SK-N-MC (cell line): ENCODE data around the gene NEK9.
A peak's percentile ranks its signal among the peaks of the same experiment; 100 is the strongest.

Experiments
- EZH2 ChIP-seq: fragments of 200-600 bp; sonication (generic); IDR thresholded peaks from one replicate; pipeline ENCODE4 v1.6.1; 2017; ENCODE audit warnings: antibody characterized with exemption
- FOXP2 ChIP-seq: optimal IDR thresholded peaks from 2 replicates; pipeline ENCODE3; 2011; ENCODE audit warnings: mild to moderate bottlenecking, moderate library complexity; ENCODE audit not compliant: insufficient read depth; ENCODE audit errors: extremely low read length, control extremely low read depth
- POLR2AphosphoS5 ChIP-seq: IDR thresholded peaks from 2 replicates; pipeline ENCODE4 v1.6.1; 2012; ENCODE audit warnings: mild to moderate bottlenecking, low read depth, low read length, borderline replicate concordance

DNA sequence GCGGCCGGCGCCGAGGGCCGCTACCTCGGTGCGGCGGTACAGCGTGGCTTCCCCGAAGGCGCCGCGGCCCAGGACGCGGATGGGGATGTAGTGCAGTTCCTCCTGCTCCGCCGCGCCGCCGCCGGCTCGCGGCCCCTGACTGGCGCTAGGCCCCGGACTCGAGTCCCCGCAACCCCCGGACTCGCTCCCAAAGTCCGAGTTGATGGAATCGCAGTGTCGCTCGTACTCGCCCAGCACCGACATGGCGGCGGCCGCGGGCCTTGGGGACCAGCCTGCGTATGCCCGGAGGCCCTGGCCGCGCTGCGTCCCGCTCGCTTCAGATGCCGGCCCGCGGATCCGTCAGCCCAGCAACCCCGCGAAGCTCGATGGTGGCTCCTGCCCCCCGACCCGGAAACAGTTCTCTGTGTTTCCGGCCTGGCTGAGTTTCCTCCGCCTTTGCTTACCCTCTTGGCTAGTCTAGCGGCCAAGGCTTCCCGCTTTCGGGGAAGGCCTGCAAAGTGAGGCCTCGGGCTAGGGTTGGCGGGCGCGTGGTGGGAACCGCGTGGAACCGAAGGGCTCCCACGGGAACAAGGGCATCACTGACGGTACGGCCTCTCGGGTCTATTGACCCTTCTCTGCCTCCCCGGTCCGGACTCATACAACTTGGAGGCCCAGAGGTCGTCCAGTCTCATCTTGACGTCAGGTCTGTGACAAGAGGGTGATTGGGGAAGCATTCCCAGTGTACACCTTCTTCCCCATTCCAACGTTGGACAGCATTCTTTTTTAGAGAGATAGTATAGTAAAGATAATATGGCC lies at the start of gene NEK9:
- TF ChIP-seq EZH2 (no peak), POLR2AphosphoS5 (peak; percentile 56; the same call in 1 of the 2 replicates), FOXP2 (no peak)
